ENCODE results near the gene ABHD8. TPM values are rescaled to one million over a fixed set of nuclear protein-coding genes. Genes with fewer than 3 reads are reported as not detected.

Gene ABHD8
- total and polyA plus RNA-seq, 2 donors (not counting 1 experiment from before 2014, with no cell fraction given) = 5.2 to 7.2 TPM

- TF ChIP-seq CTCF (IDR thresholded peaks at IDR 0.05) (no peak), EZH2 (IDR thresholded peaks at IDR 0.05; ENCODE audit: borderline replicate concordance, insufficient read depth, low read depth, low read length, poor library complexity, severe bottlenecking) (no peak)
- Histone ChIP-seq H3K27me3 (replicated peaks in 1 of 4; ENCODE audit: control extremely low read depth in 1 of 4, control insufficient read depth in 3 of 4, insufficient read depth in 4 of 4, low read length in 3 of 4) (peaks cover 0 to 25% (median 1%) of the 10 kb centered on the region in 4 experiments), H3K79me2 (ENCODE audit: control insufficient read depth, insufficient read depth, low read length) (no peaks in the 10 kb centered on the region), H2AFZ (ENCODE audit: insufficient read depth, low read depth, low read length, poor library complexity, severe bottlenecking) (peak overlapping the region; percentile 90), H3K27ac (ENCODE audit: low read length in 2 of 2) (no peak overlapping the region), H3K36me3 (replicated peaks in 1 of 2; ENCODE audit: control extremely low read depth in 1 of 2, control insufficient read depth in 1 of 2, extremely low read depth in 1 of 2, insufficient read depth in 2 of 2, low read length in 1 of 2) (no peaks in the 10 kb centered on the region), H3K4me3 (ENCODE audit: control extremely low read depth in 1 of 5, extremely low read depth in 1 of 5, insufficient read depth in 1 of 5, low read depth in 2 of 5, low read length in 4 of 5) (peak overlapping the region in 3 of 5 experiments; percentile 64 to 70 (median 66)), H3K4me2 (replicated peaks; ENCODE audit: low read depth, low read length, poor library complexity, severe bottlenecking) (peak overlapping the region; percentile 97), H4K20me1 (ENCODE audit: control insufficient read depth, insufficient read depth, low read length, poor library complexity, severe bottlenecking) (no peaks in the 10 kb centered on the region), H3K9ac (ENCODE audit: low read length) (peak overlapping the region; percentile 65), H3K9me3 (ENCODE audit: control extremely low read depth in 1 of 3, control insufficient read depth in 2 of 3, insufficient read depth in 1 of 3, low read length in 2 of 3) (peaks cover 0 to 10% (median 0%) of the 10 kb centered on the region in 3 donors), H3K4me1 (ENCODE audit: control insufficient read depth in 2 of 2, insufficient read depth in 2 of 2, low read length in 2 of 2) (peaks cover 19 to 21% of the 10 kb centered on the region in 2 donors)
- H3K4me3 Mint-ChIP-seq = peak overlapping the region; percentile 60
- peak; percentile 28 for DNase-seq
- ChIA-PET CTCF (interaction anchor here (1.3 kb wide), 1 partner anchor 42 kb away, joined by 3 read pairs; no protein-coding TSS in a partner anchor), POLR2A (interaction anchor here (1.0 kb wide), 1 partner anchor 24 kb away, joined by 8 read pairs; the partner anchor contains the start of gene MRPL34)
- no peaks in the 10 kb centered on the region for H3K9me3 Mint-ChIP-seq (ENCODE audit: insufficient read depth)
- no peak overlapping the region for H3K27ac Mint-ChIP-seq
- peaks cover 23% of the 10 kb centered on the region for H3K4me1 Mint-ChIP-seq
- ATAC-seq (ENCODE audit: low read depth) = no peak
- WGBS (ENCODE audit: insufficient coverage) = 70% methylated on average over 48 of the region's 51 CpGs
- peaks cover 6% of the 10 kb centered on the region for H3K27me3 Mint-ChIP-seq
- intact Hi-C loops (cut with micrococcal nuclease) = no loop called here
Observed at GRCh38 chr19:17329366-17330261, 26.4 kb upstream of the ABHD8 start.
